GM18505 (cell line): ENCODE measurements around the gene MAP3K20.
"Not testable (repeated sequence)": the region's sequence is repeated elsewhere in the genome, so short reads cannot be mapped to it uniquely, and the experiment has no call there.

Experiments used
- ATAC-seq: cut with Tn5 transposase; IDR thresholded peaks from one replicate; pipeline ENCODE4 v1.9.1; 2021; ENCODE audit not compliant: unreplicated experiment
- POLR2A ChIP-seq: IDR thresholded peaks from 4 replicates; pipeline ENCODE4 v1.6.1; 2011; ENCODE audit warnings: borderline replicate concordance; ENCODE audit not compliant: insufficient read depth, insufficient read length; ENCODE audit errors: extremely low read depth

The MAP3K20 gene

DNA sequence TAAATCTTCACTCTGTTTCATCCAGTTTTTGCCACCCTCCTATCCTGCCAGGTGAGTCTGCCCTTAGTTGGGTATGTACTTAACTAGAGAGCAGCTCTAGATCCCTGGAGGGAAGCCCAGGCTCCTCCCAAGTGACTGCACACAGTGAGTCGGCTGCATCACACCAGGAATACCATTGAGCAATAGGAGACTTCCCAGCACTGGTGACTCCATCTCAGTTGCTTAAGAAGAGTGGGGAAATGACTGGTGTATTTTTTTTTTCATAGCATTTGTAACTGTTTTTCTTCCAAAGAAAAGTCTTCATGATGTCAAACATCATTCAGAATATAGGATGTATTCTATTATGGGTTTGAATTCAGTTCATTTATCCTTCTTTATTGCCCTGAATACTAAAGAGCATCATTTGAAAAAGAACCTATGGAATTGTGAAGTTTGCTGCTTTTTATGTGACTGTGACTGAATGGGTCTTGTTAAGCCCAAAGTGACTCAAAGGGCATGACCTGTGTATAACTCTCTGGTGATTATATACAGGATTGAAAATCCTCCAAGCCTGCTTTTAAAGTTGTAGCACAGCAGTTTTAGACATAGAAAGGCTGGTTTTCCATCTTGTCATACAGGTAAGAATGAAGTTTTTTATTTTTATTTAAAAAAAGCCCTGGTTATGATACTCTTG lies 84.3 kb downstream of the MAP3K20 start:
- no peak for ATAC-seq
- TF ChIP-seq POLR2A: no peak

GRCh38 chr2:173160618-173161017 lies 85.0 kb downstream of the MAP3K20 start:
- no peak for TF ChIP-seq POLR2A
- no peak for ATAC-seq

DNA sequence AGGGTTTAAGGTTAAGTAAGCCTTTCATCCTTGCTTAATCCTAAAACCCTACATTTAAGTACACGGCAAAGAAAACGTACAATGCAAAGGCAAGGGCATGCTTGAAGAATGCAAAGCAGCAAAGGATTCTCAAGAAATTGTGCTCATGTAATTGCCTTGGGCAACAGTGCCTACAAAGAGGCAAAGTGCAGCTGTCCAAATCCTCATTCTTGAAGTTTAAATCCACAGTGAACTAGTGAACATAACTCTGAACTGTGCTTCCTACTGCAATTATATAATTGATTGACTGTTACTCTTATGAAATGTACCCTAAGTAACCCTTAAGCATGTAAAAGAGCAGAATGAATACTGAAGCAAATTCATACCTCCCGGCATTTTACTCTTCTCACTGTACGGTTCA lies 85.4 kb downstream of the MAP3K20 start:
- no peak for ATAC-seq
- no peak for TF ChIP-seq POLR2A

GRCh38 chr2:173161507-173161906 lies 85.9 kb downstream of the MAP3K20 start:
- no peak for ATAC-seq
- TF ChIP-seq POLR2A: no peak

DNA sequence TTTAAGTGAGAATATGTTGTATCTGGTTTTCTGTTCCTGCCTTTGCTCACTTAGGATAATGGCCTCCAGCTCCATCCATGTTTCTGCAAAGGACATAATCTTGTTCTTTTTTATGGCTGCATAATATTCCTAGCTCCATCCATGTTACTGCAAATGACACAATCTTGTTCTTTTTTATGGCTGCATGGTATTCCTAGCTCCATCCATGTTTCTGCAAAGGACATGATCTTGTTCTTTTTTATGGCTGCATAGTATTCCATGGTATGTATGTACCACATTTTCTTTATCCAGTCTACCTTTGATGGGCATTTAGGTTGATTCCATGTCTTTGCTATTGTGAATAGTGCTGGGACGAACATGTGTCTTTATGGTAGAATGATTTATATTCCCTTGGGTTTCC lies 87.7 kb downstream of the MAP3K20 start:
- ATAC-seq: not testable (repeated sequence)

GRCh38 chr2:173164396-173164795 lies 88.8 kb downstream of the MAP3K20 start:
- no peak for ATAC-seq
- no peak for TF ChIP-seq POLR2A

- ATAC-seq: no peak
- no peak for TF ChIP-seq POLR2A
Measured at GRCh38 chr2:173165443-173166238, 90.0 kb downstream of the MAP3K20 start.

DNA sequence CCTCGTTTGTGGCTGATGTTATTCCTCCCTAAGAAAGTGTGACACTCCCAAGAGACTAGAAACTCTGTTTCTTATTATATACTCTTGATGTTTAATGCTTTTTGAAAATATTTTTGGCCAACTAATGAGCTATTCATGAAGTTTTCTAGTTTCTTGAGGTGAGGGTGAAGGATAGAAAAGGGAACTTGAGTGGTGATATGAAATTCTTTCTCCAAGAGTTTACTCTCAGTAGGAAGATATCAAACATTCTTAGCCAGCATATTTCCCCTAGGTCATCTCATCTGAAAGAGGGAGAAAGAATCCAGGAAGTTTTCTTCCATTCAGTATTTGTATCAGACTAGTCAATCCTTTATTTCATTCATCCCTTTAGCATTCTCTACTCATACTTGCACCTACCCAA lies 95.7 kb downstream of the MAP3K20 start:
- no peak for TF ChIP-seq POLR2A
- no peak for ATAC-seq

DNA sequence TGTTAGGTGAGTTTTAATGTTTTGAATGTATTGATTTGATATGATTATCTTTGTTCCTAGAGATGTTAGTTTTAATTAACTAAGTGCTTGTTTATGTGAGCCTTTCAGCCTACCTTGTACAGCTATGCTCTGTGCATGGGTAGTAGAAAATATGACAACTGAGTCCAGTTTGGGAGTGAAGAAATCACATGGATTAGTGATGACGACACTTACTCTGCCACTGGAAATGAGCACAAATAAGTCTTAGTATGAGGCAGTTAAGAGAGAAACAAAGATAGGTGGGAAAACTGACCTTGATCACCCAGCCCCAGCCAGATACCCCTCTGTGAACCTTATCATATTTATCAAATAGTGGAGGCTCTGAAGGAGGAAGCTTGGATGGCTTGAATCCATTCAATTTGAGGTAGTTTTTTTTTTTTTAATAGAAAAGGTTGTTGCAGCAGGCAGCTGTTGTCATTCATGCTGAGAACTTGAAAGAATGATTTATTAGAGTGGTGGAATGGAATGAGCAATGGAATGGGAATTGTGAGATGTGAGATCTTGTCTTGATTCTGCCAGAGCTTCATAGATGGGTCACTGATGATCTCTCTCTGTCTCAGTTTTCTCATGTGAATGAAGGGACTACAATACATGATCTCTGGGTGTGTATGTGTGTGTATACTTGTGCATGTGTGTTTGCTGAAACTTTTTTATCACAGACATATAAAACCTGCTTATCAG lies 96.4 kb downstream of the MAP3K20 start:
- ATAC-seq: no peak
- TF ChIP-seq POLR2A: no peak

- ATAC-seq: not testable (repeated sequence)
Measured at GRCh38 chr2:173174339-173174738, 98.7 kb downstream of the MAP3K20 start.

DNA sequence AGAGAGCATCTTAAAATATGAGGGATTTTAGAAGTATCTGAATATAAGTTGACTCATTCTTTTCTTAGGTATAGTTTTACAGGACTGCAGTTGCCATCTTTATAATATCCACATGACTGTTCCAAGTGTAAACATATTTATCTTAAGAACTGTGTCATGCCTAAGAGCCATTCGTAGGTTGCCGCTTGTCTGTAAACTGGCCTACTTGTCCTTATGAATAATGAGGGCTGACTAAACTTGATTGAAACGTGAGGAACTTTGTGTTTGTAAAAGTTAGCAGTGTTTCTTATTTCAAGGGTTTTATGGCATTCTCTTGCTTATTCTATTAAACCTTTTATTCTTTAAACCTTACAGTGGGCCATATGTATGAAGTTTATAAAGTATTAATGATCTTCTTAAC lies 99.6 kb downstream of the MAP3K20 start:
- no peak for TF ChIP-seq POLR2A
- no peak for ATAC-seq

DNA sequence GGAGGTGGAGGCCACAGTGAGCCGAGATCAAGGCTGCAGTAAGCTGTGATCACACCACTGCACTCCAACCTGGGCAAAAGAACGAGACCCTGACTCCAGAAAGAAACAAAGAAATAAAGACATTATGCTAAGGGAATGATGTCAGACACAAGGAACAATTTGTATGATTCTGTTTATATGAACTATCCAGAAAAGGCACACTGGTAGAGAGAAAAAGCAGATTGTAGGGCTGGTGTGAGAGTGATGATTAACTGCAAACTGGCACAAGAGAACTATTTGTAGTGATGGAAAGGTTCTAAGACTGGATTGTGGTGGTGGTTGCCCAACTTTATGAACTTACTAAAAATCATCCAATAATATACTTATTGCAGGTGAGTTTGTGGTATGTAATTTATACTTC lies 106.3 kb downstream of the MAP3K20 start:
- no peak for TF ChIP-seq POLR2A
- ATAC-seq: no peak

- ATAC-seq: no peak
- TF ChIP-seq POLR2A: no peak
Measured at GRCh38 chr2:173184031-173185004, 108.7 kb downstream of the MAP3K20 start.
